ENCODE results near the gene ZFP36L1. TPM values are rescaled to one million over a fixed set of nuclear protein-coding genes. Genes with fewer than 3 reads are reported as not detected.
A peak's percentile ranks its signal among the peaks of the same experiment; 100 is the strongest.

Gene ZFP36L1
- total RNA-seq, 1 donor from 2014 or later = 368 TPM

GRCh38 chr14:68794130-68794850, 1.4 kb upstream of the ZFP36L1 start:
- no peak for DNase-seq (ENCODE audit: low spot score, unreplicated experiment)
- H3K36me3 Mint-ChIP-seq (ENCODE audit: insufficient read depth) = peaks cover 31% of the 10 kb centered on the region
- TF ChIP-seq CTCF (IDR thresholded peaks at IDR 0.05; ENCODE audit: unreplicated experiment) = no peak
- no peaks in the 10 kb centered on the region for H3K27me3 Mint-ChIP-seq
- H3K4me3 Mint-ChIP-seq (ENCODE audit: low read depth) = peak overlapping the region; percentile 98
- peaks cover 31% of the 10 kb centered on the region for H3K4me1 Mint-ChIP-seq (ENCODE audit: low read depth)
- peak overlapping the region; percentile 100 for H3K27ac Mint-ChIP-seq
- H3K9me3 Mint-ChIP-seq (ENCODE audit: low read depth) = peaks cover 3% of the 10 kb centered on the region

DNA sequence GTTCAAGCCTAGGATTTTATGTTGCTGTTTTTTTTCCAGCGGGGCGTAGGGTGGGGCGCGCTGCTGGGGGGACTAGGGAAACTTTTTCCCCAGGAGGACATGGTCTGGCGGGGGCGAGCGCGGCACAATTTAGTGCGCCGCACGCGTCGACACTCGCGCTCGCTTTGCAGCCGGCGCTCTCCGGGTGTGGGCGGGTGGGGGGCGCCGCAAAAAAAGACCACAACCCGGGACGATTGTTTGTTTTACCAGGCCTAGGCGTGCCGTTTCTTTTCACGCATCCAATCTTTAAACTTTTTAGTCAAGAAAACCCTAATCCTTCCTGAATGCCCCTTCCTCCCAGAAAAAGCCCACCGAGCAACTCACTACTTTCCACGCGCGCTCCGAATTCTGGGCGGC, 865 bp upstream of the ZFP36L1 start:
- Mint-ChIP-seq H3K4me1 (ENCODE audit: low read depth) (peaks cover 37% of the 10 kb centered on the region), H3K27me3 (no peaks in the 10 kb centered on the region), H3K4me3 (ENCODE audit: low read depth) (peak overlapping the region; percentile 98), H3K36me3 (ENCODE audit: insufficient read depth) (peaks cover 36% of the 10 kb centered on the region), H3K27ac (peak overlapping the region; percentile 100), H3K9me3 (ENCODE audit: low read depth) (peaks cover under 1% of the 10 kb centered on the region)
- no peak for DNase-seq (ENCODE audit: low spot score, unreplicated experiment)
- no peak for TF ChIP-seq CTCF (IDR thresholded peaks at IDR 0.05; ENCODE audit: unreplicated experiment)

DNA sequence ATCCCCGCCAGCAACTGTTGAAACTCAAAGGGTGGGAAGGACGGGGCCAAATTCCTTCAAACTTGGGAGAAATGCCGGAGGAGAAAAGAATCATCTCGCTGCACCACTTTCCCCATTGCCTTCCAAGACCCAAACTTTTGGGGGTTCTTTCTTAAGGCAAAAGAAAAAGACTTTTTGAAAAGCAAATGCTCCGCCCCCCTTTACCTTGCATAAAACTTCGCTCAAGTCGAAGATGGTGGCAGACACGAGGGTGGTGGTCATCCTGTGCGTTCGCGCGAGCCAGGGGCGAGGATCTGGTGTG, 239 bp downstream of the ZFP36L1 start:
- H3K9me3 Mint-ChIP-seq (ENCODE audit: low read depth) = no peaks in the 10 kb centered on the region
- no peaks in the 10 kb centered on the region for H3K27me3 Mint-ChIP-seq
- DNase-seq (ENCODE audit: low spot score, unreplicated experiment) = no peak
- H3K36me3 Mint-ChIP-seq (ENCODE audit: insufficient read depth) = peaks cover 44% of the 10 kb centered on the region
- peak overlapping the region; percentile 100 for H3K27ac Mint-ChIP-seq
- H3K4me3 Mint-ChIP-seq (ENCODE audit: low read depth) = peak overlapping the region; percentile 98
- peaks cover 41% of the 10 kb centered on the region for H3K4me1 Mint-ChIP-seq (ENCODE audit: low read depth)
- no peak for TF ChIP-seq CTCF (IDR thresholded peaks at IDR 0.05; ENCODE audit: unreplicated experiment)

DNA sequence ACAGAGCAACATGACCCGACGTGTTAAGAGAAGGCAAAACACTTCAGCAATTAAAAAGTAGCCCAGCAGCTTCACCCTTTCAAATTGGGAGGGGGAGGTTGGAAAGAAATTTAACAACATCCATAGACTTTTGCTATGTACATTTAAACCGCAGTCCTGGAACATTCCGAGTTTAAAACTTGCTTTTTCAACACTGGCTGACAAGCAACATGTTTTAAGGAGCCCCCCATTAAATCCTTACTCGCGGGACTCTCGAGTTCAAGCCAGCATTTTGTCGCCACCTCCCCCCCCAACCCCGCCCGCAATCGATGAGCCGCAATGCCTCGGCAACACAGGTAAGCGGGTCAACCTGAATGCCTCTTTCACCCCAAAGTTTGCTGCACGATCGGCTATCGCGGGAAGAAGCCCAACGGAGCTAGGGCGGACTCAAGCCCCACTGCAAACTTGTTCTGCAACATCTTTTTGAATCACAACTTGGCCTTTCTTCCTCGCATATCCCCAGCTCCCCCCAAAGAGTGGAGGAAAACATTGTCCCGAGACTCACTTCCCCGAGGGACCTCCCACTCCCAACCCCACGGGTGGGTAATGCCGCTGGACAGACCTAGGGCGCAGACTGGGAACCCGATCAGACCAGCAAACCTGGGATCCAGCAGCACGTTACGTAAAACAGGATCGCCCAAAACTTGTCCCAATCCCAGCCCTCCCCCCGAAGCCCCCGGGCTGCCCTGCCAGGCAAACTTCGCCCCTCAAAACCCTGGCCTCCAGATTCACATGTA, 777 bp downstream of the ZFP36L1 start:
- TF ChIP-seq CTCF (IDR thresholded peaks at IDR 0.05; ENCODE audit: unreplicated experiment) = no peak
- Mint-ChIP-seq H3K36me3 (ENCODE audit: insufficient read depth) (peaks cover 49% of the 10 kb centered on the region), H3K4me1 (ENCODE audit: low read depth) (peaks cover 40% of the 10 kb centered on the region), H3K4me3 (ENCODE audit: low read depth) (peak overlapping the region; percentile 98), H3K27ac (peak overlapping the region; percentile 100), H3K27me3 (no peaks in the 10 kb centered on the region), H3K9me3 (ENCODE audit: low read depth) (no peaks in the 10 kb centered on the region)
- DNase-seq (ENCODE audit: low spot score, unreplicated experiment) = no peak

GRCh38 chr14:68791078-68791901, 1.6 kb downstream of the ZFP36L1 start:
- DNase-seq (ENCODE audit: low spot score, unreplicated experiment) = no peak
- Mint-ChIP-seq H3K4me3 (ENCODE audit: low read depth) (peak overlapping the region; percentile 98), H3K9me3 (ENCODE audit: low read depth) (no peaks in the 10 kb centered on the region), H3K36me3 (ENCODE audit: insufficient read depth) (peaks cover 52% of the 10 kb centered on the region), H3K4me1 (ENCODE audit: low read depth) (peaks cover 35% of the 10 kb centered on the region), H3K27me3 (no peaks in the 10 kb centered on the region), H3K27ac (peak overlapping the region; percentile 100)
- TF ChIP-seq CTCF (IDR thresholded peaks at IDR 0.05; ENCODE audit: unreplicated experiment) = no peak
